Heart right ventricle (tissue), 16 donors: Measurements from ENCODE around the gene NDUFB4. TPM values are rescaled to one million over a fixed set of nuclear protein-coding genes. Genes with fewer than 3 reads are reported as not detected.

ENCODE experiments used
- ATAC-seq, 8 donors: fragments of 200-7000 bp; cut with Tn5 transposase; one replicate each; pipeline ENCODE4 v1.9.1; 2020; ENCODE audit warnings: mild to moderate bottlenecking in 8 of 8, moderate library complexity in 8 of 8, moderate number of reproducible peaks in 1 of 8
- DNase-seq, 2 donors: peaks; one replicate each; pipeline ENCODE4 v3.0.0-alpha.2; 2020
- H3K27ac ChIP-seq, 10 donors: fragments of 200-600 bp; sonication (generic) in 2 of 10; one replicate each; pipeline versions ENCODE4 v1.5.0 to v1.8.0; 2020 to 2022; ENCODE audit warnings: mild to moderate bottlenecking in 3 of 10
- H3K27me3 ChIP-seq, 7 donors: fragments of 200-600 bp; one replicate each; pipeline ENCODE4 v1.8.0; 2021 to 2022; ENCODE audit warnings: mild to moderate bottlenecking in 2 of 7
- H3K36me3 ChIP-seq, 9 donors: fragments of 200-600 bp; sonication (generic) in 1 of 9; one replicate each; pipeline versions ENCODE4 v1.5.0 to v1.8.0; 2020 to 2022; ENCODE audit warnings: mild to moderate bottlenecking in 2 of 9
- H3K4me1 ChIP-seq, 9 donors: fragments of 200-600 bp; sonication (generic) in 1 of 9; one replicate each; pipeline versions ENCODE4 v1.5.0 to v1.8.0; 2020 to 2022; ENCODE audit warnings: mild to moderate bottlenecking in 4 of 9
- H3K4me3 ChIP-seq, 10 donors: fragments of 200-600 bp; sonication (generic) in 2 of 10; one replicate each; pipeline versions ENCODE4 v1.5.0 to v1.8.0; 2020 to 2022; ENCODE audit warnings: mild to moderate bottlenecking in 7 of 10, moderate library complexity in 2 of 10
- H3K9me3 ChIP-seq, 11 donors: fragments of 200-600 bp in 10 of 11; sonication (generic) in 2 of 11; one replicate each; pipeline versions ENCODE4 v1.5.0 to v1.8.0; 2013 to 2022; ENCODE audit warnings: mild to moderate bottlenecking in 2 of 11, control low read depth in 1 of 11, moderate library complexity in 1 of 11
- WGBS, 2 donors: extraction: QIAGEN DNeasy Blood & Tissue Kit; methylation state at CpG; one replicate each; pipeline ENCODE4 v1.1.7; 2013; ENCODE audit warnings: inconsistent platforms in 1 of 2; 5-methylcytosine and 5-hydroxymethylcytosine counted together
- intact Hi-C, 10 donors: fragments of 100-400 bp; cut with DNase I; formaldehyde crosslinking; loops; one replicate each; pipeline versions ENCODE4 v1.11.1 to v1.14.2; 2022
- long read RNA-seq, 3 donors: library from polyadenylated mRNA; unstranded; transcript quantifications; one replicate each; pipeline ENCODE4 v2.0.0, GENCODE V29; 2020 to 2021
- polyA plus RNA-seq, 2 donors: library from polyadenylated mRNA; stranded (reverse); fragments of 200-250 nt; gene quantifications; one replicate each; pipeline ENCODE4 v1.2.3, GENCODE V29; 2013
- total RNA-seq, 10 donors: library from RNA; stranded (reverse); fragmentation: NEBNext Ultra II Directional in 3 of 10; extraction: Animal tissue kit (Norgen Biotek cat#: 25700) in 3 of 10; gene quantifications; one replicate each; pipeline versions ENCODE4 v1.2.1 to v1.2.4, GENCODE V29; 2021 to 2023
- TF ChIP-seq, protein P1 (sequence below), 9 donors: fragments of 200-600 bp; sonication (generic) in 2 of 9; IDR thresholded peaks; one replicate each; pipeline versions ENCODE4 v1.5.0 to v1.8.0; 2021 to 2022; ENCODE audit warnings: antibody characterized with exemption in 9 of 9, mild to moderate bottlenecking in 5 of 9, moderate library complexity in 1 of 9
- donor health status: Arrhythmogenic right ventricular cardiomyopathy.
- donor health status: ischemic (EF 13 %, LVEDD 7.1; RV severe dilation, severe dysfunction).
- donor health status: healthy with polysubstance abuse.
- donor health status: DM: no; HTN: yes; CAD: no.
- donor health status: DM: no; HTN: no; CAD: no.
- donor health status: ischemic (EF 25% LVEDD 6.9; RV normal size, moderate dysfunction).
- donor health status: ischemic (EF 25% LVEDD 5.7; RV mildly dilated, moderate dysfunction).
- donor health status: healthy.
- donor health status: DM: yes; HTN: yes; CAD: no.
- donor health status: Ischemic cardiomyopathy.
- donor health status: ischemic (EF 35%, LVEDD 5.7; RV mildly dilated, moderate dysfunction).
- donor health status: nonischemic (EF 11% LVEDD 7.7; RV severe dilation, severe dysfunction).
- donor health status: DM: yes; HTN: yes; CAD: no.
- donor health status: PGD.
- donor health status: ischemic (EF 29% LVEDD 5.4; RV normal size, mild dysfunction).
- donor health status: nonischemic (EF 23%, LVEDD 6.1; RV moderate dilation, normal function).

The NDUFB4 gene
- total RNA-seq (100 to 1,000 TPM; 347 to 581 (median 535) TPM), polyA plus RNA-seq (100 to 1,000 TPM; 527 to 567 TPM)
- long read RNA-seq, donor 1, transcript NDUFB4-206 (2 exons, 425 nt): minor isoform, 9 of 290 reads
- long read RNA-seq, donor 1, transcript NDUFB4-201 (3 exons, 671 nt): major isoform, 262 of 290 reads
- long read RNA-seq, donor 1, partial matches to known transcripts: 0 of 290 reads
- long read RNA-seq, donor 1, other reads (novel, unspliced or antisense): 19 of 290 reads
- long read RNA-seq, donor 2, transcript NDUFB4-206 (2 exons, 425 nt): minor isoform, 31 of 400 reads
- long read RNA-seq, donor 2, transcript NDUFB4-201 (3 exons, 671 nt): major isoform, 355 of 400 reads
- long read RNA-seq, donor 2, partial matches to known transcripts: 9 of 400 reads
- long read RNA-seq, donor 2, other reads (novel, unspliced or antisense): 2 of 400 reads
- long read RNA-seq, donor 3, transcript NDUFB4-201 (3 exons, 671 nt): major isoform, 32 of 34 reads
- long read RNA-seq, donor 3, partial matches to known transcripts: 0 of 34 reads
- long read RNA-seq, donor 3, other reads (novel, unspliced or antisense): 0 of 34 reads

DNA sequence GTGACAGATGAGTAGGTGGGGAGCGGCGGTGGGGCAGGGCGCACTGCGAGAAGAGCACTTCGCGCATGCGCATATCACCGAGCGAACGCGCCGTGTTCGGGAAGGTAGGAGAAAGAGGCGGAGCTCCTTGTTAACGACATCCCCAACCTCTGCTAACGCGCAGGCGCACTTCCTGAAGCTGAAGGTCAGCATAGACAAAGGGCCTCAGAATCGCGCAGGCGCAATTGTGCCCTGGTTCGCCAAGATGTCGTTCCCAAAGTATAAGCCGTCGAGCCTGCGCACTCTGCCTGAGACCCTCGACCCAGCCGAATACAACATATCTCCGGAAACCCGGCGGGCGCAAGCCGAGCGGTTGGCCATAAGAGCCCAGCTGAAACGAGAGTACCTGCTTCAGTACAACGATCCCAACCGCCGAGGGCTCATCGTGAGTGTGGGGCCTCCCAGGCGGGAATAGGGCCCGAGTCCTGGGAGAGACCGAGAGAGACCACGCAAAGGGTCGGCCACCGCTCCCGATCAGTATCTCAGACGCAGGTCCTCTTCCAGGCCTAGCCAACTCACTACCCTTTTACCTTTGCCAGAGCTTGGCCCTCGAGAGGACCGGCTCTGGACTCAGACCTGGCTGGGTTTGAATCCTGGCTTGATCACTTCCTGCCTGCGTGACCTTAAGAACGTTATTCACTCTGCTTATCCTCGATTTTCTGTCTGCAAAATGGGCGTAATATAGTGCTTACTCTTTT is at the start of gene NDUFB4:
Gene NDUFB4, plus strand, starts transcription at position 221 of the 737 bp plus-strand sequence. Its CDS starts 24 bp downstream, at position 245.
- DNase-seq (peak; percentile 97 to 99), ATAC-seq (peak; percentile 99 to 100 (median 100))
- peaks cover 9 to 50% (median 39%) of the 10 kb centered on the region in 9 donors for H3K4me1 ChIP-seq
- peak within 1 kb of the TSS; percentile 55 to 99 (median 91) for H3K4me3 ChIP-seq
- peaks cover 0 to 40% (median 8%) of the 10 kb centered on the region in 9 donors for H3K36me3 ChIP-seq
- no peaks in the 10 kb centered on the region for H3K9me3 ChIP-seq
- H3K27me3 ChIP-seq: no peaks in the 10 kb centered on the region
- H3K27ac ChIP-seq: peak within 1 kb of the TSS; percentile 82 to 99 (median 95)
- TF ChIP-seq, protein P1, sequence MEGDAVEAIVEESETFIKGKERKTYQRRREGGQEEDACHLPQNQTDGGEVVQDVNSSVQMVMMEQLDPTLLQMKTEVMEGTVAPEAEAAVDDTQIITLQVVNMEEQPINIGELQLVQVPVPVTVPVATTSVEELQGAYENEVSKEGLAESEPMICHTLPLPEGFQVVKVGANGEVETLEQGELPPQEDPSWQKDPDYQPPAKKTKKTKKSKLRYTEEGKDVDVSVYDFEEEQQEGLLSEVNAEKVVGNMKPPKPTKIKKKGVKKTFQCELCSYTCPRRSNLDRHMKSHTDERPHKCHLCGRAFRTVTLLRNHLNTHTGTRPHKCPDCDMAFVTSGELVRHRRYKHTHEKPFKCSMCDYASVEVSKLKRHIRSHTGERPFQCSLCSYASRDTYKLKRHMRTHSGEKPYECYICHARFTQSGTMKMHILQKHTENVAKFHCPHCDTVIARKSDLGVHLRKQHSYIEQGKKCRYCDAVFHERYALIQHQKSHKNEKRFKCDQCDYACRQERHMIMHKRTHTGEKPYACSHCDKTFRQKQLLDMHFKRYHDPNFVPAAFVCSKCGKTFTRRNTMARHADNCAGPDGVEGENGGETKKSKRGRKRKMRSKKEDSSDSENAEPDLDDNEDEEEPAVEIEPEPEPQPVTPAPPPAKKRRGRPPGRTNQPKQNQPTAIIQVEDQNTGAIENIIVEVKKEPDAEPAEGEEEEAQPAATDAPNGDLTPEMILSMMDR (IDR thresholded peaks at IDR 0.05): no peak
- 0% methylated on average over 53 of the region's 53 CpGs for WGBS, 2 donors
- intact Hi-C loops: loop anchor here in 6 of 10 donors (1.0 to 5.0 kb wide), 3 partner anchors 35 to 146 kb away; partner anchors contain the start of genes GTF2E1 (in 5 of the 6) and RABL3 (in 5 of the 6)

DNA sequence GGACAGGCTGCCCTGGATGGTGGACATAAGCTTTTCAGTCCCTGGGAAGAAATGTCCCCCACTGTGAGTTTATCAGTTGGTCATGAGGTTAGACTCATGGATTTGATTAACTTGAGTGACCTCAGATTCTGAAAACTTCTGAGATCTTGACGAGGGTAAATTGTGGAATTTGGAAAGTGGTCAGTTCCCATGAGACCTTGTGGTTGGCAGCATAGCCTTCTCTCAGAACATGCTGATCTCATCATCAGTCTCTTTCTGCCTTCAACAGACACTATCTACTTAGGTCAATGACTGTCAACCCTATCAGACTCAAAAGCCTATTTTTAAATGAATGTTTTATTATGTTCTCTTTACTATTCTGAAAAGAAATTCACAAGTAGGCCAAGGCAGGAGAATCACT is 45.6 kb upstream of the NDUFB4 start:
- TF ChIP-seq, protein P1 (IDR thresholded peaks at IDR 0.05): no peak
- H3K9me3 ChIP-seq: no peaks in the 10 kb centered on the region
- H3K27me3 ChIP-seq: no peaks in the 10 kb centered on the region
- H3K36me3 ChIP-seq: no peaks in the 10 kb centered on the region
- ATAC-seq (peak in 2 of 8 donors; percentile 18 to 20), DNase-seq (no peak)
- peak overlapping the region in 4 of 10 donors; percentile 7 to 41 (median 22) for H3K27ac ChIP-seq
- WGBS, 2 donors: 15 to 24% methylated on average over 1 of the region's 1 CpG
- no peak overlapping the region for H3K4me3 ChIP-seq
- H3K4me1 ChIP-seq: peaks cover 3 to 48% (median 27%) of the 10 kb centered on the region in 9 donors
- intact Hi-C loops: loop anchor here in 3 of 10 donors (10.0 kb wide), 4 partner anchors 196 to 656 kb away; partner anchors contain the start of gene LRRC58 (in 1 of the 3)

DNA sequence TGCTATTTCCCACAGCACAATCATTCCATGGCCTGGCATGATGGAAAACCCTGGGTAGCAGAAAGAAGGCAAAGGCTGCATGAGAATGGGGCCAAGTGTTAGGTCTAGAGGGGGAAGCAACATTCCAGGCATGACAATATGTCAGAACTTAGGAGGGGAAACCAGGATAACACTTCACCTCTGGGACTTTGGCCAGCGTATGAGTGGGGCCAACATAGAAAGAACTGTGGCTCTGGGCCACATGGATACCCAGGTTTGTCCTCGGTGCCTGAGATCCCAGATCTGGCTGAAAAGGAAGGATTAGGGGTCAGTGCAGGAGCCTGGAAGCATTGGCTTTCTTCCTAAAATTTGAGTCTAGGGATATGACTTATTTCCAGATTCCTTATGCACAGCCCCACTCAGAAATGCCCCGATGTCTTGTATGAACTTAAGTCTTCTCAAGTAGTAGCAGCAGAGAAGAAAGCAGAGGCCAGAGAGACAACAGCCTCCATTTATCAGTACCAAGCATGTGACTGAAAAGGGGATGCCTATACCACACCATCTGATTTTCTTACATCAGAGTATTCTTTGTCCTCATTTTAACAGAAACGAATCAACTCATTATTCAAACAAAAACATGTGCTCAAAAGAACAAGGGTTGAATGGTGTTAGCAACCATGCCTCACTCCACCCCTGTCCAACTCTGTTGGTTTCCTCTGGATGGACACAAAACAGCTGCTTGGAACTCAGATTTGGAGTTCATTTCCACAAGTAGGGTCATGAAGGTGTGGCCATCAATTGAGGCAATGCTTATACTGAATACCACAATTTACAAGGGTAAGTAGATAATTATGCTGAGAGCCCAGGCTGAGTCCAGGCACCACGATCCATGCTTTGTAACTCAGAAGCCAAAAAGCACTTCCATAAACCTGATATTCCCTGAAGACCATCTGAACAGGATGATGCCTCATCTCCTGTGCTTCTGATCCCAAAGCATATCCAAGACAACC is 43.7 kb upstream of the NDUFB4 start:
- H3K4me3 ChIP-seq: no peak overlapping the region
- no peaks in the 10 kb centered on the region for H3K27me3 ChIP-seq
- peaks cover 9 to 66% (median 41%) of the 10 kb centered on the region in 9 donors for H3K4me1 ChIP-seq
- intact Hi-C loops: loop anchor here in 3 of 10 donors (10.0 kb wide), 4 partner anchors 198 to 658 kb away; partner anchors contain the start of gene LRRC58 (in 1 of the 3)
- H3K9me3 ChIP-seq: no peaks in the 10 kb centered on the region
- H3K36me3 ChIP-seq: no peaks in the 10 kb centered on the region
- TF ChIP-seq, protein P1 (IDR thresholded peaks at IDR 0.05): no peak
- ATAC-seq: peak in 5 of 8 donors; percentile 13 to 47 (median 25)
- peak overlapping the region in 7 of 10 donors; percentile 5 to 97 (median 40) for H3K27ac ChIP-seq
- 46% methylated on average over 5 of the region's 5 CpGs for WGBS, 2 donors
- DNase-seq: peak in 1 of 2 donors; percentile 51
